DND-41 (cell line): Measurements from ENCODE around the gene OXCT1.
"Not testable (repeated sequence)": the region's sequence is repeated elsewhere in the genome, so short reads cannot be mapped to it uniquely, and the experiment has no call there.

Experiments used
- ATAC-seq: fragments of 200-7000 bp; cut with Tn5 transposase; 3 replicates; pipeline ENCODE4 v1.9.1; 2021; ENCODE audit warnings: low read depth; ENCODE audit not compliant: insufficient read depth
- DNase-seq: peaks from one replicate; pipeline ENCODE4 v3.0.0-alpha.2; 2020
- H2AFZ ChIP-seq: 2 replicates; pipeline ENCODE4 v1.6.0; 2012; ENCODE audit warnings: low read depth, low read length
- H3K27ac ChIP-seq: 2 replicates; pipeline ENCODE4 v1.5.1; 2012; ENCODE audit warnings: low read length, inconsistent platforms
- H3K27me3 ChIP-seq: fragments of 200-600 bp; sonication (generic); 2 replicates; pipeline ENCODE4 v1.6.0; 2012; ENCODE audit warnings: low read length, mild to moderate bottlenecking, inconsistent platforms; ENCODE audit not compliant: insufficient read depth, poor library complexity
- H3K36me3 ChIP-seq: 2 replicates; pipeline ENCODE4 v1.5.1; 2012; ENCODE audit warnings: low read length, inconsistent platforms; ENCODE audit not compliant: insufficient read depth
- H3K4me1 ChIP-seq: 2 replicates; pipeline ENCODE4 v1.5.1; 2012; ENCODE audit warnings: mild to moderate bottlenecking, low read length; ENCODE audit not compliant: insufficient read depth
- H3K4me2 ChIP-seq: 2 replicates; pipeline ENCODE4 v1.6.0; 2012; ENCODE audit warnings: mild to moderate bottlenecking, moderate library complexity, low read length, inconsistent platforms; ENCODE audit not compliant: insufficient read depth
- H3K4me3 ChIP-seq, 2 experiments: fragments of 200-600 bp in 1 of 2; shearing (Covaris generic) in 1 of 2; 2 replicates each; pipeline ENCODE4 v1.5.1; 2012 to 2016; ENCODE audit warnings: inconsistent platforms in 2 of 2, low read length in 2 of 2, mild to moderate bottlenecking in 2 of 2, low read depth in 1 of 2, moderate library complexity in 1 of 2
- H3K79me2 ChIP-seq: 2 replicates; pipeline ENCODE4 v1.6.0; 2012; ENCODE audit warnings: low read length, inconsistent platforms; ENCODE audit not compliant: insufficient read depth
- H3K9ac ChIP-seq: 2 replicates; pipeline ENCODE4 v1.6.0; 2012; ENCODE audit warnings: low read depth, mild to moderate bottlenecking, inconsistent platforms, low read length, moderate library complexity
- H3K9me3 ChIP-seq: 2 replicates; pipeline ENCODE4 v1.5.1; 2012; ENCODE audit warnings: low read length, moderate library complexity, mild to moderate bottlenecking, inconsistent platforms; ENCODE audit not compliant: insufficient read depth, severe bottlenecking
- H4K20me1 ChIP-seq: 2 replicates; pipeline ENCODE4 v1.6.0; 2012; ENCODE audit warnings: low read length; ENCODE audit not compliant: insufficient read depth
- EZH2 ChIP-seq: IDR thresholded peaks from 3 replicates; pipeline ENCODE4 v1.6.1; 2012; ENCODE audit warnings: borderline replicate concordance, low read depth, mild to moderate bottlenecking, moderate library complexity, low read length, inconsistent platforms; ENCODE audit not compliant: severe bottlenecking
- TF ChIP-seq, protein P1 (sequence below): IDR thresholded peaks from 2 replicates; pipeline ENCODE4 v1.5.1; 2012; ENCODE audit warnings: borderline replicate concordance, low read length, moderate library complexity, mild to moderate bottlenecking; ENCODE audit not compliant: poor library complexity, severe bottlenecking; ENCODE audit errors: extremely low read depth

Gene OXCT1

DNA sequence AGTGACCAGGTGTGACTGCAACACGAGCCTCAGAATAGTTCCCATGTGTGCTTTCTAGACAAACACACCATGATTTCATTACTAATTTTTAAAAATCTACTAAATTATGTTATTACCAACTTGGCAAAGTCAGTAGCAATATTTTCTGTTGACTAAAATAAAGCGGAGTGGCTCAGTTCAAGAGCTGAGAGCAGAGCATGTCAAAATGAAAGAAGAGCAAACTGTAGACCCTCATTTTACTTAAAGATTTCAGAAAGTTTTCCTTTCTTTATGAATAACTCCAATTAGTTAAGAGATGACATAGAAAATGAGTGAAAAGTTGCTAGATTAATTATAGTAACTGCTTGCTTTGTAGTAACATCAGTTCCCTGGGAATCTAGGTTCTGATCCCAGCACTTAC, 17.9 kb downstream of the OXCT1 start:
- no peak overlapping the region for H3K27ac ChIP-seq
- peaks cover 80% of the 10 kb centered on the region for H3K36me3 ChIP-seq

DNA sequence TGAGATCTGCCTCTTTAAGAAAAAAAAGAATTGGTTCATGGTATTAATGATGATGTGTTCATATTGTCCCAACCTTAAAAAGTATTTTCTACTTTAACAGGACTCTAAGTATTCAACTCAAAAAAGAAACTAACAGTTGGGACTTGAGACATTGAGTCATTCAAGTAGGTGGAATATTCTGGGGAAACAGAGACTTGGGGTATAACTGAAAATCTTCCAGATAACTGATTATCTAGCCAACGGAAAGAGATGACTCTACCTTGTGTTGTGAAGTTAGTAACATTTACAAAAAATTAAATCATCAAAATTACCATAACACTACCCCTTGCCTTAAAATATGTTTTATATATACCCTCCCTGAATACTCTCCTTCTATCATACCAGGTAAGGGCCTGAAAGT, 19.1 kb downstream of the OXCT1 start:
- H3K36me3 ChIP-seq, result peaks cover 70% of the 10 kb centered on the region
- no peaks in the 10 kb centered on the region for H3K27me3 ChIP-seq
- 0 out of 2 replicates have a peak, but pooled peaks cover 4% of the 10 kb centered on the region for H4K20me1 ChIP-seq
- H3K4me3 ChIP-seq, result no peak overlapping the region
- H3K79me2 ChIP-seq, result peaks cover 12% of the 10 kb centered on the region
- DNase-seq (no peak), ATAC-seq (no peak)
- TF ChIP-seq, protein P1, sequence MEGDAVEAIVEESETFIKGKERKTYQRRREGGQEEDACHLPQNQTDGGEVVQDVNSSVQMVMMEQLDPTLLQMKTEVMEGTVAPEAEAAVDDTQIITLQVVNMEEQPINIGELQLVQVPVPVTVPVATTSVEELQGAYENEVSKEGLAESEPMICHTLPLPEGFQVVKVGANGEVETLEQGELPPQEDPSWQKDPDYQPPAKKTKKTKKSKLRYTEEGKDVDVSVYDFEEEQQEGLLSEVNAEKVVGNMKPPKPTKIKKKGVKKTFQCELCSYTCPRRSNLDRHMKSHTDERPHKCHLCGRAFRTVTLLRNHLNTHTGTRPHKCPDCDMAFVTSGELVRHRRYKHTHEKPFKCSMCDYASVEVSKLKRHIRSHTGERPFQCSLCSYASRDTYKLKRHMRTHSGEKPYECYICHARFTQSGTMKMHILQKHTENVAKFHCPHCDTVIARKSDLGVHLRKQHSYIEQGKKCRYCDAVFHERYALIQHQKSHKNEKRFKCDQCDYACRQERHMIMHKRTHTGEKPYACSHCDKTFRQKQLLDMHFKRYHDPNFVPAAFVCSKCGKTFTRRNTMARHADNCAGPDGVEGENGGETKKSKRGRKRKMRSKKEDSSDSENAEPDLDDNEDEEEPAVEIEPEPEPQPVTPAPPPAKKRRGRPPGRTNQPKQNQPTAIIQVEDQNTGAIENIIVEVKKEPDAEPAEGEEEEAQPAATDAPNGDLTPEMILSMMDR, result no peak
- no peak for TF ChIP-seq EZH2
- H3K4me1 ChIP-seq, result no peaks in the 10 kb centered on the region
- H3K4me2 ChIP-seq, result no peak overlapping the region
- no peak overlapping the region for H3K9ac ChIP-seq
- no peaks in the 10 kb centered on the region for H3K9me3 ChIP-seq
- H3K27ac ChIP-seq, result no peak overlapping the region
- no peak overlapping the region for H2AFZ ChIP-seq

More for the DNA sequence above, 17.9 kb downstream of the OXCT1 start:
- no peak overlapping the region for H3K4me2 ChIP-seq
- H3K9ac ChIP-seq, result no peak overlapping the region
- H3K27me3 ChIP-seq, result no peaks in the 10 kb centered on the region
- DNase-seq (no peak), ATAC-seq (no peak)
- no peak overlapping the region for H2AFZ ChIP-seq
- peaks cover 17% of the 10 kb centered on the region for H3K79me2 ChIP-seq
- no peak for TF ChIP-seq EZH2
- TF ChIP-seq, protein P1, result no peak
- peaks cover 4% of the 10 kb centered on the region; the same call in 1 of the 2 replicates for H4K20me1 ChIP-seq
- no peak overlapping the region for H3K4me3 ChIP-seq
- no peaks in the 10 kb centered on the region for H3K4me1 ChIP-seq
- H3K9me3 ChIP-seq, result no peaks in the 10 kb centered on the region

DNA sequence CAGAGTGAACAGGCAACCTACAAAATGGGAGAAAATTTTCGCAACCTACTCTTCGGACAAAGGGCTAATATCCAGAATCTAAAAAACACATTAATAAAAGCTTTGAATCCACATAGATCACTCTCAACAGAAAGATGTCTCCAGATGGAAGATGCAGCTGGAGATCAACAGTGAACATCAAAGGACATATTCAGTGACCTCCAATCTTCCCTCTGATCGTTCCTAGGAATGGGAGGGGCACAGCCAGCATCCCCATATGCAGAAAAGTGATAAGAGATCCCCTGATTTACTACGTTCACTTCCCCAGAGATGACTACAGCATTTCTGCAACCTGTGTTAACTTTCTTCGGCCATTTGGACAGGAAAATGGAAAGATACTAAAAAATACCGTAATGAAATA, 21.2 kb downstream of the OXCT1 start:
- H3K27me3 ChIP-seq, result no peaks in the 10 kb centered on the region
- H4K20me1 ChIP-seq, result no peaks in the 10 kb centered on the region; the same call in 1 of the 2 replicates
- no peaks in the 10 kb centered on the region for H3K4me1 ChIP-seq
- no peak for ATAC-seq
- H3K4me2 ChIP-seq, result no peak overlapping the region
- no peak overlapping the region for H3K27ac ChIP-seq
- H3K79me2 ChIP-seq, result peaks cover 11% of the 10 kb centered on the region; the same call in 1 of the 2 replicates
- no peak overlapping the region for H3K9ac ChIP-seq
- H3K36me3 ChIP-seq, result peaks cover 66% of the 10 kb centered on the region
- no peak for DNase-seq
- H3K9me3 ChIP-seq, result no peaks in the 10 kb centered on the region
- TF ChIP-seq, protein P1, result no peak
- no peak for TF ChIP-seq EZH2
- H3K4me3 ChIP-seq, result no peak overlapping the region
- H2AFZ ChIP-seq, result no peak overlapping the region

DNA sequence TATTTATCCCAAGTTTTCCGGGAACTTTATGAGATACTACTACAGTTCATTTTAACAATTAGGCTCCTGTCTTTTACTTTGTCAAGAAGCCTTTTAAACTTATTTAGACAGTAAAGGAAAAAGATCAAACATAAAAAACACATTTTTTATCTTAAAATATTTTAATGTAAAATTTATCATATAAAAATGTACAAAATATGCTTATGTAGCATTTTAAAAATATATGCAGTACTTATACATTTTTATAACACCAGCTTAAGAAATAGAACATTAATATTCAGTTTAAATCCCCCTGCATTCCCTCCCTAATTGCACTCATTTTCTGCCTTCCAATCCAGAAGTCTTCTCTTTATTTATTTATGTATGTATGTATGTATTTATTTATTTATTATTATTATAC, 24.5 kb downstream of the OXCT1 start:
- H3K36me3 ChIP-seq, result peaks cover 66% of the 10 kb centered on the region
- not testable (repeated sequence) for H3K9ac ChIP-seq, H3K9me3 ChIP-seq

More for the DNA sequence above, 24.5 kb downstream of the OXCT1 start:
- not testable (repeated sequence) for H3K27ac ChIP-seq, H3K4me1 ChIP-seq, ATAC-seq, H2AFZ ChIP-seq, H3K4me2 ChIP-seq, DNase-seq, H3K4me3 ChIP-seq, H4K20me1 ChIP-seq, H3K27me3 ChIP-seq
- H3K79me2 ChIP-seq, result peaks cover 11% of the 10 kb centered on the region; the same call in 1 of the 2 replicates
